Heart left ventricle (tissue), 13 donors: Measurements from ENCODE around the gene SCN9A.

Source experiments
- POLR2A ChIP-seq, 2 donors: fragments of 450-650 bp; IDR thresholded peaks; one replicate each; pipeline ENCODE4 v1.6.1; 2017; ENCODE audit warnings: antibody characterized with exemption in 2 of 2, mild to moderate bottlenecking in 2 of 2, moderate library complexity in 2 of 2
- TF ChIP-seq, protein P1 (sequence below), 12 donors: fragments of 200-600 bp; sonication (generic) in 4 of 12; IDR thresholded peaks; one replicate each; pipeline versions ENCODE4 v1.5.0 to v1.8.0; 2018 to 2022; ENCODE audit warnings: antibody characterized with exemption in 12 of 12, mild to moderate bottlenecking in 5 of 12
- donor health status: ischemic (EF 13 %, LVEDD 7.1; RV severe dilation, severe dysfunction).
- donor health status: DM: no; HTN: yes; CAD: no.
- donor health status: DM: no; HTN: no; CAD: no.
- donor health status: ischemic (EF 25% LVEDD 6.9; RV normal size, moderate dysfunction).
- donor health status: ischemic (EF 25% LVEDD 5.7; RV mildly dilated, moderate dysfunction).
- donor health status: ischemic (EF 35%, LVEDD 5.7; RV mildly dilated, moderate dysfunction).
- donor health status: nonischemic (EF 11% LVEDD 7.7; RV severe dilation, severe dysfunction).
- donor health status: DM: yes; HTN: yes; CAD: no.
- donor health status: PGD.
- donor health status: ischemic (EF 29% LVEDD 5.4; RV normal size, mild dysfunction).
- donor health status: nonischemic (EF 23%, LVEDD 6.1; RV moderate dilation, normal function).

DNA sequence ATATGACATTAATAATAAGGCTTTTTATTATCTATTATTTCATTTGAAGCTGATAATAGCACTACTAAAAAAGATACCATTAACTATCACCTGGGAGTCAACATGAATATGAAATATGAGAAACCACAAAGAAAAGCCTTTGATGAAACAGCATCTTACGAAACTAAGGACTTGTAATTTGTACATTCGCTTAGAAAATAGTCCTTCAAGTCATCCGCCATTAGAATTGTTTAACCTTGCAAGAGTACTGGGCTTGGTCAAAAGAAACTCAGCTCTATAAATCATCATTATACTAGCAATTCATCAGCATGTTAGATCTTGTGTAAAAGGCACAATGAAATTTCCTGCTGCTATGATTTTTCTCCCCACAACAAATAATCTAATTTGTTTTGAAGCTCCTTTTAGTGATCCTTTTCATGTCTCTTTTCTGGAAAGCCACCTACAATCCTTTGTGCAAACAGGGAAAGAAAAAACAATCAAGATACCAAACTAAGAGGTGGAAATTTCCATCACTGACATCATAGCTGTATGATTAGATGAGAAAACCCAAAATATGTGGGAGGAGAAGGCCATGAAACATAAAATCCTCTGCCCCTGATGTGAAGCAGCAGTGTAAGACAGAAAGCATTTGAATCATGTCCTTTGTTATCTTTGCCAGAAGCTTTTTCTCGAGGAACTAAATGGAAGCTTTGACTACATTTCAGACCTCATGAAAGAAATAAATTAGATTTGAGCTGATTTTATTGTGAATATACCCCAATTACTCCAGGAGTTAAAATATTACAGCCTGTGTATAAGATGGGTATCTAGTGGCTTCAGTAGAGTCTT lies 31.2 kb downstream of the SCN9A start:
- TF ChIP-seq, protein P1, sequence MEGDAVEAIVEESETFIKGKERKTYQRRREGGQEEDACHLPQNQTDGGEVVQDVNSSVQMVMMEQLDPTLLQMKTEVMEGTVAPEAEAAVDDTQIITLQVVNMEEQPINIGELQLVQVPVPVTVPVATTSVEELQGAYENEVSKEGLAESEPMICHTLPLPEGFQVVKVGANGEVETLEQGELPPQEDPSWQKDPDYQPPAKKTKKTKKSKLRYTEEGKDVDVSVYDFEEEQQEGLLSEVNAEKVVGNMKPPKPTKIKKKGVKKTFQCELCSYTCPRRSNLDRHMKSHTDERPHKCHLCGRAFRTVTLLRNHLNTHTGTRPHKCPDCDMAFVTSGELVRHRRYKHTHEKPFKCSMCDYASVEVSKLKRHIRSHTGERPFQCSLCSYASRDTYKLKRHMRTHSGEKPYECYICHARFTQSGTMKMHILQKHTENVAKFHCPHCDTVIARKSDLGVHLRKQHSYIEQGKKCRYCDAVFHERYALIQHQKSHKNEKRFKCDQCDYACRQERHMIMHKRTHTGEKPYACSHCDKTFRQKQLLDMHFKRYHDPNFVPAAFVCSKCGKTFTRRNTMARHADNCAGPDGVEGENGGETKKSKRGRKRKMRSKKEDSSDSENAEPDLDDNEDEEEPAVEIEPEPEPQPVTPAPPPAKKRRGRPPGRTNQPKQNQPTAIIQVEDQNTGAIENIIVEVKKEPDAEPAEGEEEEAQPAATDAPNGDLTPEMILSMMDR (IDR thresholded peaks at IDR 0.05): no peak
- no peak for TF ChIP-seq POLR2A (IDR thresholded peaks at IDR 0.05)
